Measurements from ENCODE around the gene LUC7L3. TPM values are rescaled to one million over a fixed set of nuclear protein-coding genes. Genes with fewer than 3 reads are reported as not detected.

Gene LUC7L3
- 144 TPM for total RNA-seq

GRCh38 chr17:50719144-50719923 lies at the start of gene LUC7L3:
TSS of gene LUC7L3 (plus strand) at chr17:50719603. CDS start at chr17:50719733, 130 bp downstream.

GRCh38 chr17:50707289-50708049 lies 11.9 kb upstream of the LUC7L3 start, which contains the start of gene ANKRD40:
TSS of gene ANKRD40 (minus strand) at chr17:50707914. CDS start at chr17:50707654, 260 bp downstream.

GRCh38 chr17:50767446-50767845 lies 48.0 kb downstream of the LUC7L3 start, which contains the start of gene ANKRD40CL:
TSS of gene ANKRD40CL (minus strand) at chr17:50767518. CDS start at chr17:50766913, 605 bp downstream.

Small RNA genes within 50 kb of the gene (small RNA-seq; reads per million reads assigned to genes)
- not detected for gene AC005921.1 (ENCODE audit: low replicate concordance)
- gene MIR8059 (ENCODE audit: low replicate concordance) = not detected
- not detected for gene RF00019 (ENCODE audit: low replicate concordance)

Other genes starting within 250 kb of the LUC7L3 start
- 41.0 TPM for gene RSAD1, start 240.7 kb upstream of the LUC7L3 start, total RNA-seq
- gene MYCBPAP, start 211.2 kb upstream of the LUC7L3 start, total RNA-seq = 2.9 TPM
- 10.7 TPM for gene EPN3, start 186.9 kb upstream of the LUC7L3 start, total RNA-seq
- gene SPATA20, start 172.4 kb upstream of the LUC7L3 start, total RNA-seq = 59.0 TPM
- 17.1 TPM for gene CACNA1G, start 158.9 kb upstream of the LUC7L3 start, total RNA-seq
- gene ABCC3, start 84.7 kb upstream of the LUC7L3 start, total RNA-seq = 13.5 TPM
- 28.6 TPM for gene ANKRD40, start 11.7 kb upstream of the LUC7L3 start, total RNA-seq
- gene ANKRD40CL, start 47.9 kb downstream of the LUC7L3 start, total RNA-seq = not detected
- gene WFIKKN2, start 116.0 kb downstream of the LUC7L3 start, total RNA-seq = 1.6 TPM
- 53.5 TPM for gene TOB1, start 146.8 kb downstream of the LUC7L3 start, total RNA-seq

All from metanephros (tissue), 2 donors.